ENCODE data around the gene VIT. TPM values are rescaled to one million over a fixed set of nuclear protein-coding genes. Genes with fewer than 3 reads are reported as not detected.

Gene VIT
- polyA plus RNA-seq, 3 donors, result not detected

- H3K9me3 ChIP-seq (replicated peaks in 1 of 2; ENCODE audit: control insufficient read depth in 1 of 2, insufficient read depth in 1 of 2, low read length in 2 of 2), result no peaks in the 10 kb centered on the region
- no peaks in the 10 kb centered on the region for H3K27me3 Mint-ChIP-seq (ENCODE audit: low read depth in 3 of 3)
- no peak overlapping the region for H3K27ac Mint-ChIP-seq
- no peaks in the 10 kb centered on the region for H3K9me3 Mint-ChIP-seq
- no peak overlapping the region for H3K4me3 Mint-ChIP-seq
- no peaks in the 10 kb centered on the region for H3K36me3 Mint-ChIP-seq
- no peak overlapping the region for H3K27ac ChIP-seq (ENCODE audit: low read depth in 1 of 2, low read length in 2 of 2)
- no peaks in the 10 kb centered on the region for H3K4me1 ChIP-seq (ENCODE audit: control insufficient read depth in 1 of 2, insufficient read depth in 2 of 2, low read length in 2 of 2)
- H3K79me2 ChIP-seq (ENCODE audit: insufficient read depth, low read length), result no peaks in the 10 kb centered on the region
- H4K20me1 ChIP-seq (ENCODE audit: insufficient read depth, low read length), result no peaks in the 10 kb centered on the region
- H3K36me3 ChIP-seq (replicated peaks in 1 of 2; ENCODE audit: control insufficient read depth in 1 of 2, insufficient read depth in 2 of 2, low read length in 2 of 2), result no peaks in the 10 kb centered on the region
- H3K4me3 ChIP-seq (replicated peaks in 1 of 3; ENCODE audit: low read depth in 2 of 3, low read length in 3 of 3), result no peak overlapping the region
- H2AFZ ChIP-seq (ENCODE audit: insufficient read depth, low read depth, low read length, poor library complexity, severe bottlenecking), result no peak overlapping the region
- H3K4me1 Mint-ChIP-seq, result no peaks in the 10 kb centered on the region
- intact Hi-C loops (cut with micrococcal nuclease), result no loop called here
- H3K4me2 ChIP-seq (replicated peaks; ENCODE audit: extremely low read depth, low read length, poor library complexity, severe bottlenecking), result no peak overlapping the region
- TF ChIP-seq CTCF (IDR thresholded peaks at IDR 0.05), result no peak
- H3K27me3 ChIP-seq (ENCODE audit: control insufficient read depth in 2 of 2, insufficient read depth in 2 of 2, low read length in 2 of 2), result no peaks in the 10 kb centered on the region
- WGBS (ENCODE audit: insufficient coverage), result 100% methylated on average over 1 of the region's 6 CpGs
- H3K9ac ChIP-seq (ENCODE audit: insufficient read depth, low read length, poor library complexity, severe bottlenecking), result no peak overlapping the region
- DNase-seq, result no peak
These were observed 25.5 kb upstream of the VIT start for GRCh38 chr2:36670881-36671595.

- peaks cover 2% of the 10 kb centered on the region for H3K4me1 Mint-ChIP-seq
- DNase-seq, result no peak
- no peak for TF ChIP-seq CTCF (IDR thresholded peaks at IDR 0.05)
- Histone ChIP-seq H3K27ac (ENCODE audit: low read depth in 1 of 2, low read length in 2 of 2) (no peak overlapping the region), H3K27me3 (ENCODE audit: control insufficient read depth in 2 of 2, insufficient read depth in 2 of 2, low read length in 2 of 2) (no peaks in the 10 kb centered on the region), H3K4me3 (replicated peaks in 1 of 3; ENCODE audit: low read depth in 2 of 3, low read length in 3 of 3) (no peak overlapping the region), H3K79me2 (ENCODE audit: insufficient read depth, low read length) (no peaks in the 10 kb centered on the region), H4K20me1 (ENCODE audit: insufficient read depth, low read length) (no peaks in the 10 kb centered on the region), H3K9me3 (replicated peaks in 1 of 2; ENCODE audit: control insufficient read depth in 1 of 2, insufficient read depth in 1 of 2, low read length in 2 of 2) (no peaks in the 10 kb centered on the region), H3K4me2 (replicated peaks; ENCODE audit: extremely low read depth, low read length, poor library complexity, severe bottlenecking) (no peak overlapping the region), H3K4me1 (ENCODE audit: control insufficient read depth in 1 of 2, insufficient read depth in 2 of 2, low read length in 2 of 2) (peaks cover 0 to under 1% of the 10 kb centered on the region in 2 donors), H2AFZ (ENCODE audit: insufficient read depth, low read depth, low read length, poor library complexity, severe bottlenecking) (no peak overlapping the region), H3K36me3 (replicated peaks in 1 of 2; ENCODE audit: control insufficient read depth in 1 of 2, insufficient read depth in 2 of 2, low read length in 2 of 2) (no peaks in the 10 kb centered on the region), H3K9ac (ENCODE audit: insufficient read depth, low read length, poor library complexity, severe bottlenecking) (no peak overlapping the region)
- intact Hi-C loops (cut with micrococcal nuclease), result no loop called here
- H3K27me3 Mint-ChIP-seq (ENCODE audit: low read depth in 3 of 3), result no peaks in the 10 kb centered on the region
- no peak overlapping the region for H3K4me3 Mint-ChIP-seq
- no peaks in the 10 kb centered on the region for H3K36me3 Mint-ChIP-seq
- WGBS (ENCODE audit: insufficient coverage), result no CpG with 5 or more reads among the region's 2 CpGs
- no peaks in the 10 kb centered on the region for H3K9me3 Mint-ChIP-seq
- H3K27ac Mint-ChIP-seq, result no peak overlapping the region
These were observed 24.8 kb upstream of the VIT start for GRCh38 chr2:36671731-36672130.
